Keratinocyte (primary cell): Measurements from ENCODE around the gene WFIKKN1. TPM values are rescaled to one million over a fixed set of nuclear protein-coding genes. Genes with fewer than 3 reads are reported as not detected.

Experiments
- DNase-seq: peaks from one replicate; pipeline ENCODE4 v3.0.0-alpha.2; 2011; ENCODE audit warnings: low read depth, missing footprints, low spot score
- FAIRE-seq: peaks from 2 replicates; lab custom pipeline; 2011; peaks lifted over from hg19 to GRCh38; lab: Jason Lieb, UNC
- H2AFZ ChIP-seq: 2 replicates; pipeline ENCODE4 v1.6.0; 2012; ENCODE audit warnings: low read length, control low read depth, inconsistent platforms; ENCODE audit not compliant: control insufficient read depth
- H3K27ac ChIP-seq: 2 replicates; pipeline ENCODE4 v1.5.1; 2011; ENCODE audit warnings: low read length; ENCODE audit not compliant: control insufficient read depth, insufficient read depth
- H3K27me3 ChIP-seq: 3 replicates; pipeline ENCODE4 v1.6.0; 2011; ENCODE audit warnings: low read length; ENCODE audit not compliant: control insufficient read depth, insufficient read depth; ENCODE audit errors: extremely low read depth
- H3K36me3 ChIP-seq, 2 experiments: 2 replicates in 1 of 2; 3 replicates in 1 of 2; pipeline ENCODE4 v1.5.1; 2011; ENCODE audit warnings: low read length in 2 of 2, mild to moderate bottlenecking in 1 of 2; ENCODE audit not compliant: control insufficient read depth in 2 of 2, insufficient read depth in 2 of 2; ENCODE audit errors: extremely low read depth in 1 of 2
- H3K4me1 ChIP-seq: 3 replicates; pipeline ENCODE4 v1.5.1; 2011; ENCODE audit warnings: low read length; ENCODE audit not compliant: control insufficient read depth, insufficient read depth; ENCODE audit errors: extremely low read depth
- H3K4me2 ChIP-seq: 3 replicates; pipeline ENCODE4 v1.6.0; 2011; ENCODE audit warnings: low read depth, low read length; ENCODE audit not compliant: control insufficient read depth, insufficient read depth; ENCODE audit errors: extremely low read depth
- H3K4me3 ChIP-seq, 3 experiments: fragments of 200-600 bp in 1 of 3; sonication (generic) in 1 of 3; 2 replicates in 2 of 3; 3 replicates in 1 of 3; pipeline ENCODE4 v1.5.1; 2011 to 2016; ENCODE audit warnings: low read length in 3 of 3, mild to moderate bottlenecking in 3 of 3, control low read depth in 2 of 3, inconsistent platforms in 1 of 3, low read depth in 1 of 3, mixed read lengths in 1 of 3, mixed run types in 1 of 3, moderate library complexity in 1 of 3; ENCODE audit not compliant: control insufficient read depth in 2 of 3, insufficient read depth in 2 of 3; ENCODE audit errors: extremely low read depth in 1 of 3
- H3K79me2 ChIP-seq: 2 replicates; pipeline ENCODE4 v1.6.0; 2012; ENCODE audit warnings: low read length; ENCODE audit not compliant: control insufficient read depth, insufficient read depth
- H3K9ac ChIP-seq: 3 replicates; pipeline ENCODE4 v1.6.0; 2011; ENCODE audit warnings: low read length; ENCODE audit not compliant: control insufficient read depth, insufficient read depth; ENCODE audit errors: extremely low read depth
- H3K9me1 ChIP-seq: 3 replicates; pipeline ENCODE4 v1.6.0; 2011; ENCODE audit warnings: low read length; ENCODE audit not compliant: control insufficient read depth, insufficient read depth; ENCODE audit errors: extremely low read depth
- H3K9me3 ChIP-seq: 2 replicates; pipeline ENCODE4 v1.5.1; 2012; ENCODE audit warnings: low read depth, low read length; ENCODE audit not compliant: control insufficient read depth
- H4K20me1 ChIP-seq: 3 replicates; pipeline ENCODE4 v1.6.0; 2011; ENCODE audit warnings: low read length; ENCODE audit not compliant: control insufficient read depth, insufficient read depth; ENCODE audit errors: extremely low read depth
- CTCF ChIP-seq, 3 experiments: IDR thresholded peaks in 1 of 3; conservative IDR thresholded peaks in 1 of 3; optimal IDR thresholded peaks in 1 of 3; 2 replicates in 2 of 3; 3 replicates in 1 of 3; pipeline versions ENCODE3 to v1.5.1; 2011; ENCODE audit warnings: low read length in 3 of 3, mild to moderate bottlenecking in 3 of 3, moderate library complexity in 2 of 3, control low read depth in 1 of 3, inconsistent platforms in 1 of 3; ENCODE audit not compliant: insufficient read depth in 2 of 3; ENCODE audit errors: extremely low read depth in 1 of 3
- EZH2 ChIP-seq: IDR thresholded peaks from one replicate; pipeline ENCODE4 v1.6.1; 2012; ENCODE audit warnings: inconsistent platforms, mild to moderate bottlenecking, low read length, moderate library complexity
- dilution Hi-C: fragments of 300-500 bp; cut with MboI; formaldehyde crosslinking; loops from one replicate; pipeline ENCODE4 v1.7.0; 2020; ENCODE audit warnings: low sequenced_read_pairs; ENCODE audit not compliant: extremely low pct_ligation_motif_present
- polyA plus RNA-seq, 5 experiments: library from polyadenylated mRNA; depleted of rRNA in 3 of 5; stranded (reverse) in 3 of 5; stranded (forward) in 1 of 5; unstranded in 1 of 5; fragments of >200 nt; gene quantifications; 1 replicate in 1 of 5; 2 replicates in 3 of 5; 3 replicates in 1 of 5; pipeline versions ENCODE4 v1.2.1 to v1.2.3, GENCODE V29; 2011 to 2012; ENCODE audit warnings: missing spikeins in 2 of 5, low read depth in 1 of 5, low replicate concordance in 1 of 5

Gene WFIKKN1
- polyA plus RNA-seq, 1 donor (not counting 4 experiments of a cell fraction or from before 2014, with no cell fraction given) = not detected

GRCh38 chr16:595094-595528 lies 35.7 kb upstream of the WFIKKN1 start:
- Histone ChIP-seq H4K20me1 (peaks cover 46% of the 10 kb centered on the region), H3K9me1 (peaks cover 12% of the 10 kb centered on the region), H3K27me3 (no peaks in the 10 kb centered on the region), H3K36me3 (peaks cover 3 to 4% of the 10 kb centered on the region in 2 experiments), H3K4me3 (no peak overlapping the region), H2AFZ (no peak overlapping the region), H3K9ac (no peak overlapping the region), H3K4me1 (peaks cover 43% of the 10 kb centered on the region), H3K79me2 (peaks cover 43% of the 10 kb centered on the region), H3K27ac (no peak overlapping the region), H3K9me3 (no peaks in the 10 kb centered on the region), H3K4me2 (no peak overlapping the region)
- dilution Hi-C loops = no loop called here
- FAIRE-seq (no peak), DNase-seq (no peak)
- TF ChIP-seq EZH2 (no peak), CTCF (optimal IDR thresholded peaks at IDR 0.05 in 1 of 3, IDR thresholded peaks at IDR 0.05 in 1 of 3, conservative IDR thresholded peaks at IDR 0.05 in 1 of 3; ENCODE audit: extremely low read depth in 1 of 3, insufficient read depth in 2 of 3, low read length in 3 of 3) (no peak)

- dilution Hi-C loops = no loop called here
- H3K4me2 ChIP-seq = no peak overlapping the region
- peaks cover 41% of the 10 kb centered on the region for H4K20me1 ChIP-seq
- peaks cover 37% of the 10 kb centered on the region for H3K4me1 ChIP-seq
- H3K9me3 ChIP-seq = no peaks in the 10 kb centered on the region
- H3K4me3 ChIP-seq = no peak overlapping the region
- no peak for DNase-seq
- H3K79me2 ChIP-seq = peaks cover 39% of the 10 kb centered on the region
- no peak overlapping the region for H2AFZ ChIP-seq
- TF ChIP-seq CTCF (optimal IDR thresholded peaks at IDR 0.05 in 1 of 3, IDR thresholded peaks at IDR 0.05 in 1 of 3, conservative IDR thresholded peaks at IDR 0.05 in 1 of 3; ENCODE audit: extremely low read depth in 1 of 3, insufficient read depth in 2 of 3, low read length in 3 of 3) (no peak), EZH2 (no peak)
- H3K27me3 ChIP-seq = no peaks in the 10 kb centered on the region
- peaks cover 3 to 4% of the 10 kb centered on the region in 2 experiments for H3K36me3 ChIP-seq
- H3K9me1 ChIP-seq = peaks cover 10% of the 10 kb centered on the region
- H3K9ac ChIP-seq = no peak overlapping the region
- H3K27ac ChIP-seq = no peak overlapping the region
- FAIRE-seq = no peak
Observed at GRCh38 chr16:595942-596735, 34.6 kb upstream of the WFIKKN1 start.
